Endothelial cell of umbilical vein (primary cell): ENCODE results near the gene BDKRB2. TPM values are rescaled to one million over a fixed set of nuclear protein-coding genes. Genes with fewer than 3 reads are reported as not detected.

ENCODE experiments used
- BruUV-seq: library from RNA; stranded (reverse); fragments of 400-500 nt; replicated peaks from 2 replicates; lab custom pipeline; 2021; lab: Mats Ljungman, UMichigan
- CTCF ChIA-PET: fragments of 300-600, 350-600 bp; sonication (Branson Sonifier 250); formaldehyde crosslinking; loops from one replicate; lab custom pipeline; 2021; ENCODE audit warnings: antibody characterized with exemption, inconsistent platforms; lab: Charles Lee
- POLR2A ChIA-PET: fragments of 300-600, 350-600 bp; sonication (Branson Sonifier 250); formaldehyde crosslinking; loops from one replicate; lab custom pipeline; 2021; ENCODE audit warnings: antibody characterized with exemption, inconsistent platforms; lab: Charles Lee
- DNase-seq: peaks from one replicate; pipeline ENCODE4 v3.0.0-alpha.2; 2011; ENCODE audit warnings: low read depth, low spot score
- FAIRE-seq: peaks from 2 replicates; lab custom pipeline; 2011; peaks lifted over from hg19 to GRCh38; lab: Jason Lieb, UNC
- H2AFZ ChIP-seq: 2 replicates; pipeline ENCODE4 v1.6.0; 2012; ENCODE audit warnings: low read depth, low read length, control low read depth, inconsistent platforms
- H3K27ac ChIP-seq: 2 replicates; pipeline ENCODE4 v1.5.1; 2011; ENCODE audit warnings: low read depth, mild to moderate bottlenecking, control low read depth, low read length, moderate library complexity; ENCODE audit not compliant: insufficient read depth
- H3K27me3 ChIP-seq, 2 experiments: 2 replicates each; pipeline versions ENCODE4 v1.6.0 to v1.6.1; 2011; ENCODE audit warnings: low read length in 2 of 2, mixed read lengths in 1 of 2; ENCODE audit not compliant: control insufficient read depth in 2 of 2, insufficient read depth in 2 of 2
- H3K36me3 ChIP-seq, 2 experiments: 2 replicates in 1 of 2; 3 replicates in 1 of 2; pipeline ENCODE4 v1.5.1; 2011; ENCODE audit warnings: low read length in 2 of 2, mild to moderate bottlenecking in 1 of 2, moderate library complexity in 1 of 2; ENCODE audit not compliant: control insufficient read depth in 2 of 2, insufficient read depth in 2 of 2; ENCODE audit errors: extremely low read depth in 1 of 2
- H3K4me1 ChIP-seq: 3 replicates; pipeline ENCODE4 v1.5.1; 2011; ENCODE audit warnings: mild to moderate bottlenecking, low read length; ENCODE audit not compliant: control insufficient read depth, insufficient read depth; ENCODE audit errors: extremely low read depth
- H3K4me2 ChIP-seq: 2 replicates; pipeline ENCODE4 v1.6.1; 2011; ENCODE audit warnings: low read length, control low read depth, mixed read lengths; ENCODE audit not compliant: insufficient read depth
- H3K4me3 ChIP-seq, 3 experiments: fragments of 200-600 bp in 1 of 3; sonication (generic), shearing (Covaris generic) in 1 of 3; replicated peaks in 1 of 3; 2 replicates each; pipeline ENCODE4 v1.5.1; 2011 to 2016; ENCODE audit warnings: control low read depth in 3 of 3, low read length in 3 of 3, mild to moderate bottlenecking in 2 of 3, inconsistent platforms in 1 of 3, low read depth in 1 of 3, moderate library complexity in 1 of 3; ENCODE audit not compliant: insufficient read depth in 1 of 3
- H3K79me2 ChIP-seq: 2 replicates; pipeline ENCODE4 v1.6.0; 2012; ENCODE audit warnings: low read length, inconsistent platforms; ENCODE audit not compliant: control insufficient read depth, insufficient read depth
- H3K9ac ChIP-seq: replicated peaks from 2 replicates; pipeline ENCODE3; 2011; ENCODE audit warnings: low read length, control low read depth; ENCODE audit not compliant: insufficient read depth; ENCODE audit errors: extremely low read depth
- H3K9me1 ChIP-seq: replicated peaks from 3 replicates; pipeline ENCODE4 v1.6.0; 2011; ENCODE audit warnings: mild to moderate bottlenecking, low read length; ENCODE audit not compliant: control insufficient read depth, insufficient read depth; ENCODE audit errors: extremely low read depth
- H3K9me3 ChIP-seq: replicated peaks from 2 replicates; pipeline ENCODE4 v1.5.1; 2012; ENCODE audit warnings: low read length, inconsistent platforms; ENCODE audit not compliant: control insufficient read depth, insufficient read depth
- H4K20me1 ChIP-seq: replicated peaks from 2 replicates; pipeline ENCODE3; 2011; ENCODE audit warnings: mild to moderate bottlenecking, low read length; ENCODE audit not compliant: control insufficient read depth, insufficient read depth; ENCODE audit errors: extremely low read depth
- EZH2 ChIP-seq: IDR thresholded peaks from 2 replicates; pipeline ENCODE4 v1.6.1; 2012; ENCODE audit warnings: borderline replicate concordance, low read depth, mild to moderate bottlenecking, moderate library complexity, low read length, inconsistent platforms; ENCODE audit not compliant: severe bottlenecking
- JUN ChIP-seq: IDR thresholded peaks from 2 replicates; pipeline ENCODE4 v1.6.1; 2011; ENCODE audit warnings: borderline replicate concordance, low read depth; ENCODE audit not compliant: insufficient read length, insufficient read depth
- MYC ChIP-seq: IDR thresholded peaks from one replicate; pipeline ENCODE4 v1.6.1; 2011; ENCODE audit warnings: mild to moderate bottlenecking, low read depth, low read length
- POLR2A ChIP-seq: IDR thresholded peaks from 2 replicates; pipeline ENCODE4 v1.6.1; 2012; ENCODE audit warnings: low read depth, mild to moderate bottlenecking, control low read depth, low read length
- POLR2AphosphoS5 ChIP-seq: IDR thresholded peaks from 2 replicates; pipeline ENCODE4 v1.6.1; 2012; ENCODE audit warnings: low read depth, mild to moderate bottlenecking, control low read depth, low read length, moderate library complexity; ENCODE audit not compliant: insufficient read depth
- dilution Hi-C: fragments of 300-500 bp; cut with MboI; formaldehyde crosslinking; loops from one replicate; pipeline ENCODE4 v1.15.0; 2019; ENCODE audit warnings: low sequenced_read_pairs; ENCODE audit not compliant: extremely low pct_ligation_motif_present
- intact Hi-C: fragments of 100-400 bp; cut with micrococcal nuclease; formaldehyde crosslinking; loops from one replicate; pipeline ENCODE4 v1.10.0; 2022
- polyA plus RNA-seq, 4 experiments: library from polyadenylated mRNA; depleted of rRNA in 3 of 4; stranded (reverse) in 3 of 4; unstranded in 1 of 4; fragments of >200 nt; gene quantifications; 2 replicates each; pipeline versions ENCODE4 v1.2.1 to v1.2.3, GENCODE V29; 2011 to 2012; ENCODE audit warnings: missing spikeins in 1 of 4
- total RNA-seq: library from RNA; stranded (reverse); gene quantifications from 2 replicates; pipeline ENCODE4 v1.2.3, GENCODE V29; 2021
- TF ChIP-seq, protein P1 (sequence below), 2 donors: IDR thresholded peaks; 1 replicate in 1 of 2; 2 replicates in 1 of 2; pipeline ENCODE4 v1.5.1; 2011; ENCODE audit warnings: low read length in 2 of 2, mild to moderate bottlenecking in 2 of 2, moderate library complexity in 2 of 2, control low read depth in 1 of 2, inconsistent platforms in 1 of 2, low read depth in 1 of 2; ENCODE audit not compliant: insufficient read depth in 1 of 2; ENCODE audit errors: extremely low read depth in 1 of 2

BDKRB2 gene
- total and polyA plus RNA-seq, 2 donors (not counting 3 experiments of a cell fraction or from before 2014, with no cell fraction given) = 0.22 to 0.77 TPM

DNA sequence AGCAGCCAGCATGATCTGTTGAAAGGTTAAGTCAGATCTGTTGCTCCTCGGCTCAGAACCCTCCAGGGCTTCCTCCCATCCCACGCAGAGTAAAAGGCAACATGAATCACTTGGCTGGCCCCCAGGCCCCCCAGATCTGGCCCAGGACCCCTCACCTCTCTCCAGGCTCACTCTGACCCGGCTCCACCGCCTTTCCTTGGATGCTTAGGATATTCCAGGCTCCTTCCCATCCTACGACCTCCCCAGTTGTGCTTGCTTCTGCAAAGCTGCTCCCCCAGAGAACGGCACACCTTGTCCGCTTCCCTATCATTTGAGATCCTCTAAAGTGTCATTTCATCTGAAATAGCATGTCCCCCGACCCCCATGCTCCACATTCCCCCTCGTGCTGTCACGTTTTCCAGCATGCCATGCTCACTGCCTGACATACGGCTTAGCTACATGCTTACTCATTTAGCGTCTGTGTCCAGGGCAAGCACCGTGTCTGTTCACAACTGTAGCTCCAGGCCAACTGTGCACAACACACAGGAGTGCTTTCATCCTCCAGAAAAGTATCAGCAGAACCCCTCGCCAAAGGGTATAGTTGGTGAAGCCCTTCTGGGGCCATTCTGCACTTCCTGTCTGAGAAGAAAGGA lies 33.6 kb upstream of the BDKRB2 start:
- Histone ChIP-seq H3K9me3 (no peaks in the 10 kb centered on the region), H3K9ac (no peak overlapping the region), H3K79me2 (no peaks in the 10 kb centered on the region), H3K4me1 (no peaks in the 10 kb centered on the region), H2AFZ (no peak overlapping the region), H3K27ac (no peak overlapping the region), H3K4me3 (no peak overlapping the region), H4K20me1 (no peaks in the 10 kb centered on the region), H3K27me3 (no peaks in the 10 kb centered on the region), H3K4me2 (no peak overlapping the region), H3K9me1 (no peaks in the 10 kb centered on the region), H3K36me3 (no peaks in the 10 kb centered on the region)
- POLR2A ChIA-PET = no interaction called here
- intact Hi-C loops (no loop called here), dilution Hi-C loops (no loop called here)
- FAIRE-seq (no peak), DNase-seq (no peak)
- no TSS peak for BruUV-seq
- TF ChIP-seq JUN (no peak), MYC (no peak), POLR2AphosphoS5 (no peak), EZH2 (no peak), POLR2A (no peak)
- TF ChIP-seq, protein P1, sequence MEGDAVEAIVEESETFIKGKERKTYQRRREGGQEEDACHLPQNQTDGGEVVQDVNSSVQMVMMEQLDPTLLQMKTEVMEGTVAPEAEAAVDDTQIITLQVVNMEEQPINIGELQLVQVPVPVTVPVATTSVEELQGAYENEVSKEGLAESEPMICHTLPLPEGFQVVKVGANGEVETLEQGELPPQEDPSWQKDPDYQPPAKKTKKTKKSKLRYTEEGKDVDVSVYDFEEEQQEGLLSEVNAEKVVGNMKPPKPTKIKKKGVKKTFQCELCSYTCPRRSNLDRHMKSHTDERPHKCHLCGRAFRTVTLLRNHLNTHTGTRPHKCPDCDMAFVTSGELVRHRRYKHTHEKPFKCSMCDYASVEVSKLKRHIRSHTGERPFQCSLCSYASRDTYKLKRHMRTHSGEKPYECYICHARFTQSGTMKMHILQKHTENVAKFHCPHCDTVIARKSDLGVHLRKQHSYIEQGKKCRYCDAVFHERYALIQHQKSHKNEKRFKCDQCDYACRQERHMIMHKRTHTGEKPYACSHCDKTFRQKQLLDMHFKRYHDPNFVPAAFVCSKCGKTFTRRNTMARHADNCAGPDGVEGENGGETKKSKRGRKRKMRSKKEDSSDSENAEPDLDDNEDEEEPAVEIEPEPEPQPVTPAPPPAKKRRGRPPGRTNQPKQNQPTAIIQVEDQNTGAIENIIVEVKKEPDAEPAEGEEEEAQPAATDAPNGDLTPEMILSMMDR (IDR thresholded peaks at IDR 0.05; ENCODE audit: extremely low read depth in 1 of 2, insufficient read depth in 1 of 2, low read depth in 1 of 2, low read length in 2 of 2) = no peak
- CTCF ChIA-PET = no interaction called here
